Peyer's patch (tissue), 4 donors: ENCODE measurements around the gene POLR1B. TPM values are rescaled to one million over a fixed set of nuclear protein-coding genes. Genes with fewer than 3 reads are reported as not detected.
A peak's percentile ranks its signal among the peaks of the same experiment; 100 is the strongest.

Experiments used
- DNase-seq, 3 donors: peaks; one replicate each; pipeline ENCODE4 v3.0.0-alpha.2; 2017 to 2019
- H3K27ac ChIP-seq, 4 donors: fragments of 200-600 bp; sonication (generic); one replicate each; pipeline ENCODE4 v1.5.1; 2016 to 2019
- H3K27me3 ChIP-seq, 2 donors: fragments of 200-600 bp; sonication (generic); one replicate each; pipeline ENCODE4 v1.5.1; 2019
- H3K36me3 ChIP-seq, 3 donors: fragments of 200-600 bp; sonication (generic); one replicate each; pipeline ENCODE4 v1.5.1; 2016 to 2019
- H3K4me1 ChIP-seq, 4 donors: fragments of 200-600 bp; sonication (generic); one replicate each; pipeline ENCODE4 v1.5.1; 2016 to 2019
- H3K4me3 ChIP-seq, 4 donors: fragments of 200-600 bp; sonication (generic); 1 replicate in 3 of 4; 2 replicates in 1 of 4; pipeline ENCODE4 v1.5.1; 2016 to 2019; ENCODE audit warnings: mild to moderate bottlenecking in 1 of 4
- H3K9me3 ChIP-seq, 4 donors: fragments of 200-600 bp; sonication (generic); one replicate each; pipeline ENCODE4 v1.5.1; 2016 to 2019; ENCODE audit warnings: mild to moderate bottlenecking in 1 of 4
- POLR2A ChIP-seq, 2 donors: fragments of 450-650 bp; IDR thresholded peaks; one replicate each; pipeline ENCODE4 v1.5.1; 2017; ENCODE audit warnings: antibody characterized with exemption in 2 of 2, mild to moderate bottlenecking in 2 of 2, moderate library complexity in 2 of 2
- total RNA-seq, 4 donors: library from RNA; depleted of rRNA; stranded (reverse); fragments of >200 nt; gene quantifications; one replicate each; pipeline ENCODE4 v1.1.0, GENCODE V29; 2016
- TF ChIP-seq, protein P1 (sequence below), 6 experiments: fragments of 450-650 bp in 4 of 6; fragments of 200-600 bp in 2 of 6; sonication (generic) in 1 of 6; IDR thresholded peaks; one replicate each; pipeline ENCODE4 v1.5.1; 2017 to 2019; ENCODE audit warnings: antibody characterized with exemption in 6 of 6, mild to moderate bottlenecking in 3 of 6, moderate library complexity in 1 of 6

The POLR1B gene
- total RNA-seq, 4 donors from 2014 or later, result 7.5 to 15.8 (median 10.0) TPM

GRCh38 chr2:112618383-112618782, 76.1 kb downstream of the POLR1B start:
- H3K4me1 ChIP-seq, result no peaks in the 10 kb centered on the region
- H3K9me3 ChIP-seq, result no peaks in the 10 kb centered on the region
- DNase-seq, result no peak
- no peaks in the 10 kb centered on the region for H3K27me3 ChIP-seq
- H3K4me3 ChIP-seq, result no peak overlapping the region
- no peaks in the 10 kb centered on the region for H3K36me3 ChIP-seq
- no peak overlapping the region for H3K27ac ChIP-seq
- TF ChIP-seq, protein P1, sequence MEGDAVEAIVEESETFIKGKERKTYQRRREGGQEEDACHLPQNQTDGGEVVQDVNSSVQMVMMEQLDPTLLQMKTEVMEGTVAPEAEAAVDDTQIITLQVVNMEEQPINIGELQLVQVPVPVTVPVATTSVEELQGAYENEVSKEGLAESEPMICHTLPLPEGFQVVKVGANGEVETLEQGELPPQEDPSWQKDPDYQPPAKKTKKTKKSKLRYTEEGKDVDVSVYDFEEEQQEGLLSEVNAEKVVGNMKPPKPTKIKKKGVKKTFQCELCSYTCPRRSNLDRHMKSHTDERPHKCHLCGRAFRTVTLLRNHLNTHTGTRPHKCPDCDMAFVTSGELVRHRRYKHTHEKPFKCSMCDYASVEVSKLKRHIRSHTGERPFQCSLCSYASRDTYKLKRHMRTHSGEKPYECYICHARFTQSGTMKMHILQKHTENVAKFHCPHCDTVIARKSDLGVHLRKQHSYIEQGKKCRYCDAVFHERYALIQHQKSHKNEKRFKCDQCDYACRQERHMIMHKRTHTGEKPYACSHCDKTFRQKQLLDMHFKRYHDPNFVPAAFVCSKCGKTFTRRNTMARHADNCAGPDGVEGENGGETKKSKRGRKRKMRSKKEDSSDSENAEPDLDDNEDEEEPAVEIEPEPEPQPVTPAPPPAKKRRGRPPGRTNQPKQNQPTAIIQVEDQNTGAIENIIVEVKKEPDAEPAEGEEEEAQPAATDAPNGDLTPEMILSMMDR (IDR thresholded peaks at IDR 0.05), result no peak
- TF ChIP-seq POLR2A (IDR thresholded peaks at IDR 0.05), result no peak

DNA sequence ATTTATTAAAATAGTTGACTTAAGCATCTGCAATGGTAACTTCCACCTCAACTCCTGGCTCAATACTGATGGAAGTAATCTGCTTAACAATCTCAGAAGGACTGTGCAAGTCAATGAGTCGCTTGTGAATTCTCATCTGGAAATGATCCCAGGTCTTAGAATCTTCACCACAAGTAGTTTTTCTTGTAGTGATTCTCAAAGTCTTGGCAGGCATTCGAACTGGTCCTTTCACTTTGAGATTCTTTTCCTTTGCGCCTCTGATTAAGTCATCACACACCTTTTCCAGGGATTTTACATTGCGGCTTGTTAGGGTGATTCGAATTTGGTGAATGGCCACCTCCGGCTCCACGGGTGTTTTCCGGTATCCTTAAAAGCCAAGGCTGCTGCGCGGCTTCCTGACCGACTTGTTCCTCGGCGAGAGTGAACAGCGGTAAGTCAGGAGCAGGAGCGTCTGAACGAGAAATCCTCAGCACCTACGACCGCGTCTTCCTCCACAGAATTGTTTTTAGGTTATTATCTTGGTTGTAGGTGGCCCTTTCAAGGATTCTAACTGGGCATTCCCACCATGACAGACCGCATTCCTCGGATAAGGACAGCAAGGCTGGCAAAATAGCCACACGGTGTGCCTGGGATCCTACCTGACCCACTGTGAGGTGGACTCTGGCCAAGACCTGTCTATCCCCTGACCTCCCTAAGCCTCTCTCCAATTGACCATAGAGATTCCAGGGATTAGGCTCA, 79.7 kb downstream of the POLR1B start:
- Histone ChIP-seq H3K9me3 (no peaks in the 10 kb centered on the region), H3K4me1 (peaks cover 0 to 7% (median 0%) of the 10 kb centered on the region in 4 donors), H3K36me3 (no peaks in the 10 kb centered on the region), H3K4me3 (no peak overlapping the region), H3K27me3 (no peaks in the 10 kb centered on the region), H3K27ac (no peak overlapping the region)
- TF ChIP-seq, protein P1 (IDR thresholded peaks at IDR 0.05), result no peak
- TF ChIP-seq POLR2A (IDR thresholded peaks at IDR 0.05), result no peak
- DNase-seq, result peak in 1 of 3 donors; percentile 37

- H3K27ac ChIP-seq, result no peak overlapping the region
- DNase-seq, result peak in 1 of 3 donors; percentile 43
Measured at GRCh38 chr2:112622528-112622849, 80.2 kb downstream of the POLR1B start.

GRCh38 chr2:112623913-112624777, 81.9 kb downstream of the POLR1B start:
- DNase-seq, result peak; percentile 39 to 78 (median 60)
- H3K27me3 ChIP-seq, result no peaks in the 10 kb centered on the region
- H3K9me3 ChIP-seq, result no peaks in the 10 kb centered on the region
- H3K4me3 ChIP-seq, result no peak overlapping the region
- H3K4me1 ChIP-seq, result peaks cover 0 to 11% (median 0%) of the 10 kb centered on the region in 4 donors
- no peak for TF ChIP-seq POLR2A (IDR thresholded peaks at IDR 0.05)
- TF ChIP-seq, protein P1 (IDR thresholded peaks at IDR 0.05), result no peak
- no peak overlapping the region for H3K27ac ChIP-seq
- no peaks in the 10 kb centered on the region for H3K36me3 ChIP-seq

More at GRCh38 chr2:112622528-112622849, 80.2 kb downstream of the POLR1B start:
- Histone ChIP-seq H3K4me3 (no peak overlapping the region), H3K4me1 (peaks cover 0 to 11% (median 0%) of the 10 kb centered on the region in 4 donors), H3K9me3 (no peaks in the 10 kb centered on the region), H3K36me3 (no peaks in the 10 kb centered on the region), H3K27me3 (no peaks in the 10 kb centered on the region)
- no peak for TF ChIP-seq POLR2A (IDR thresholded peaks at IDR 0.05)
- TF ChIP-seq, protein P1 (IDR thresholded peaks at IDR 0.05), result no peak

DNA sequence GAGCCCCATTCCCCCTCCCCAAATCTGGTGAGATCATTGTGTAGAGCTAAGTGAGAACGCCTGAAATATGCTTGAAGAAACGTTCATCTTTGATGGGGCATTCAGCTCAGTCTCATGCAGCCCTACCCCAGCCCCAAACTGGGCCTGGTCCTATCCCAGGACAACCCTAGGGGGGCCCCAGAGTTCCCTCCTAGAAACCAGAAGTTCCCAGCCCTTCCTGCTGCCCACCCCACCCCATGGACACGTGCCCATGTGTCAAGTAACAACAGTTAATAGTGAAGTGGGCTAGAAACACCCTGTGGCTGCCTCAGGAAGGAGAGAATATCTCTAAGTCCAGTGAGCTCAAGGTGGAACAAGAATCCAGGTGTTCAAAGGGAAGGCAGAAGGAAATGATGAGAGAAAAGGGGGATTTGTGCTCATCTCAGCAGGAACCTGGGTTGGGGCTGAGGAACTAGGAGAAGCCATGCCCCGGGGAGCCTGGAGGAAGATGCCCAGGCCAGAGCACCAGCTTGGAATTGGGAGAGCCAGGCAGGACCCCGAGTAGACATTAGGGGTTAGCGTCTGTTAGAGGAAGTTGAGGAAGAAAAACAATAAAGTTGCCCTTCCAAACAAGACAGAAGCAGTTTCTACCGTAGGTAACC, 83.3 kb downstream of the POLR1B start:
- Histone ChIP-seq H3K4me1 (peaks cover 0 to 11% (median 0%) of the 10 kb centered on the region in 4 donors), H3K9me3 (no peaks in the 10 kb centered on the region), H3K27ac (no peak overlapping the region), H3K27me3 (no peaks in the 10 kb centered on the region), H3K36me3 (no peaks in the 10 kb centered on the region), H3K4me3 (no peak overlapping the region)
- TF ChIP-seq POLR2A (IDR thresholded peaks at IDR 0.05), result no peak
- TF ChIP-seq, protein P1 (IDR thresholded peaks at IDR 0.05), result no peak
- DNase-seq, result no peak
